ENCODE measurements around the gene CUX1. TPM values are rescaled to one million over a fixed set of nuclear protein-coding genes. Genes with fewer than 3 reads are reported as not detected.

CUX1 gene
- total RNA-seq, 1 experiment from 2014 or later, result 64.3 TPM

DNA sequence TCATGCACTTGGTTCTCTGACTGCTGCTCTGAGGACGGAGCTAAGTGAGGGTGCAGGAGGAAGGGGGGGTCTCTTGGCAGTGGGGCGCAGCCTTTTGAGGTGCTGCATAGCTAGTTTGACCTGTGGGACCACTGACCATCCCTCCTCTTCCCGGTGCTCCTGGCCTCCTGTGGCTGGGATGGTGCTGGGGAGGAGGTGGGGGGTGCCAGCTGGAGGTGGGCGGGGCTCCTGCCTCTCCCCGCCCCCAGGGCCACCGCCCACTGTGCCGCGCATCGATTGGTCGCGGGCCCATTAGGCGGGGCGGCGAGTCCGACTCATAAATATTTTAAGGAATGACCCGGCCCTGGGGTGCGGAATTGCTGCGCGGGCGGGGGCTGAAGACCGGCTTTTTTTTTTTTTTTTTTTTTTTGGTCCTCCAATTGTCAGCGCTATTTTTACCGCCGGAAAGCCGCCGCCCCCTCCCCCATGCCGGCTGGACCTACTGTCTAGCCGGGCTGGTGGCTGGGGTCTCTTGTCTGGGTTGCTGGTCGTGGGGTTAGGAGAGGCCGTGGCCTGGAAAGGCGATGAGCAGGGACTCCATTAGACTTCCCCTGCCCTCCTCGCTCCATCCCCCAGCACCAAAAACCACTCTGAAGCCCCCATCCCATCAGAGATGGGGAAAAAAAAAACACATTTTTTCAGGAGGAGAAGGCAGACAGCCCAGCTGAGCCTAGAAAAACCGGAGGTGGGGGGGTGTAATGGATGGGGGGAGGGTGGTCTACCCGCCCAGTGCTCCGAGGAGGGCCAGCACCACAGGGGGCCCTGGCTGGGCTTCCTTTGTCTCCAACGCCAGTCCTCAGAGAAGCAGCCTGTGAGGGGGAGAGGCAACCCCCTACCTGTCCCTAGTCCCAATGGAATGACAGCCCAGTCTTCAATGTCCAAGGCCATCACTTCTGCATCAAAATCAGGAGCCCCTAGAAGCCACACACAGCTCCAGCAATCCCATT lies 475.7 kb downstream of the CUX1 start:
- CTCF ChIA-PET, result interaction anchor here (0.7 to 1.7 kb wide), 5 partner anchors 8 to 822 kb away, joined by 3 to 13 read pairs (median 3); no protein-coding TSS in a partner anchor
- H3K27me3 Mint-ChIP-seq (ENCODE audit: low read depth), result peaks cover 9% of the 10 kb centered on the region
- ATAC-seq (peak; percentile 49), DNase-seq (ENCODE audit: low spot score) (peak; percentile 38)
- POLR2A ChIA-PET, result interaction anchor here (0.7 to 1.1 kb wide), 3 partner anchors 103 to 1141 kb away, joined by 4 to 7 read pairs (median 4); partner anchors contain the start of gene PRKRIP1
- H3K27ac Mint-ChIP-seq, result no peak overlapping the region
- H3K9me3 Mint-ChIP-seq, result no peaks in the 10 kb centered on the region
- no peak for TF ChIP-seq TCF7 (CRISPR knock-in tag; IDR thresholded peaks at IDR 0.05; ENCODE audit: low read depth)
- 0 out of 2 replicates have a peak, but pooled peaks have one; percentile 23 for TF ChIP-seq SP1 (CRISPR knock-in tag; conservative IDR thresholded peaks at IDR 0.05)
- H3K4me1 Mint-ChIP-seq, result peaks cover 42% of the 10 kb centered on the region
- no peaks in the 10 kb centered on the region for H3K36me3 Mint-ChIP-seq
- H3K4me3 Mint-ChIP-seq, result peak overlapping the region; percentile 66

- Mint-ChIP-seq H3K4me1 (peaks cover 38% of the 10 kb centered on the region), H3K4me3 (no peak overlapping the region; the same call in 1 of the 2 replicates), H3K27me3 (ENCODE audit: low read depth) (peaks cover 9% of the 10 kb centered on the region), H3K9me3 (no peaks in the 10 kb centered on the region), H3K36me3 (no peaks in the 10 kb centered on the region), H3K27ac (no peak overlapping the region)
- TF ChIP-seq AR (CRISPR knock-in tag; IDR thresholded peaks at IDR 0.05), result no peak
- TF ChIP-seq, protein P1, sequence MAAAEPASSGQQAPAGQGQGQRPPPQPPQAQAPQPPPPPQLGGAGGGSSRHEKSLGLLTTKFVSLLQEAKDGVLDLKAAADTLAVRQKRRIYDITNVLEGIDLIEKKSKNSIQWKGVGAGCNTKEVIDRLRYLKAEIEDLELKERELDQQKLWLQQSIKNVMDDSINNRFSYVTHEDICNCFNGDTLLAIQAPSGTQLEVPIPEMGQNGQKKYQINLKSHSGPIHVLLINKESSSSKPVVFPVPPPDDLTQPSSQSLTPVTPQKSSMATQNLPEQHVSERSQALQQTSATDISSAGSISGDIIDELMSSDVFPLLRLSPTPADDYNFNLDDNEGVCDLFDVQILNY (CRISPR knock-in tag; IDR thresholded peaks at IDR 0.05), result no peak
- TF ChIP-seq ZNF219 (CRISPR knock-in tag; IDR thresholded peaks at IDR 0.05; ENCODE audit: borderline replicate concordance), result no peak
- ATAC-seq (no peak), DNase-seq (ENCODE audit: low spot score) (no peak)
- ChIA-PET POLR2A (no interaction called here), CTCF (no interaction called here)
These were observed 477.2 kb downstream of the CUX1 start for GRCh38 chr7:102294589-102294988.

GRCh38 chr7:102295346-102296178 lies 478.1 kb downstream of the CUX1 start:
- H3K4me1 Mint-ChIP-seq, result peaks cover 38% of the 10 kb centered on the region
- no peak overlapping the region for H3K4me3 Mint-ChIP-seq
- H3K27me3 Mint-ChIP-seq (ENCODE audit: low read depth), result peaks cover 15% of the 10 kb centered on the region
- POLR2A ChIA-PET, result interaction anchor here (1.5 kb wide), 1 partner anchor 100 kb away, joined by 4 read pairs; the partner anchor contains the start of gene PRKRIP1
- no peaks in the 10 kb centered on the region for H3K9me3 Mint-ChIP-seq
- no peak overlapping the region for H3K27ac Mint-ChIP-seq
- TF ChIP-seq SMAD3 (CRISPR knock-in tag; IDR thresholded peaks at IDR 0.05; ENCODE audit: borderline replicate concordance), result no peak
- 0 out of 2 replicates have a peak, but pooled peaks have one; percentile 34 for TF ChIP-seq PRDM15 (CRISPR knock-in tag; IDR thresholded peaks at IDR 0.05)
- CTCF ChIA-PET, result interaction anchor here (1.0 to 1.9 kb wide), 2 partner anchors 8 to 25 kb away, joined by 6 to 7 read pairs; no protein-coding TSS in a partner anchor
- no peaks in the 10 kb centered on the region for H3K36me3 Mint-ChIP-seq
- DNase-seq (ENCODE audit: low spot score) (no peak), ATAC-seq (no peak)
